HCT116 (cell line): Measurements from ENCODE around the gene COPZ1. TPM values are rescaled to one million over a fixed set of nuclear protein-coding genes. Genes with fewer than 3 reads are reported as not detected.

Experiments used
- ATAC-seq: fragments of 200-7000 bp; cut with Tn5 transposase; 2 replicates; pipeline ENCODE4 v1.9.1; 2020; ENCODE audit warnings: mild to moderate bottlenecking, moderate library complexity
- BruUV-seq: library from RNA; stranded (reverse); fragments of 400-500 nt; replicated peaks from 2 replicates; lab custom pipeline; 2021; lab: Mats Ljungman, UMichigan
- CTCF ChIA-PET: fragments of 300-600 bp; sonication (Branson Sonifier 250); formaldehyde crosslinking; loops from one replicate; lab custom pipeline; 2021; ENCODE audit warnings: antibody characterized with exemption; lab: Charles Lee
- POLR2A ChIA-PET: fragments of 300-600, 350-600 bp; sonication (Branson Sonifier 250); formaldehyde crosslinking; loops from one replicate; lab custom pipeline; 2021; ENCODE audit warnings: antibody characterized with exemption; lab: Charles Lee
- RAD21 ChIA-PET, 2 experiments: fragments of 300-600 bp; sonication (Branson Sonifier 250); formaldehyde crosslinking; loops; one replicate each; lab custom pipeline; 2023; ENCODE audit warnings: low total read pairs in 2 of 2; ENCODE audit not compliant: uncharacterized antibody in 2 of 2, unreplicated experiment in 2 of 2, low non-redundant PET in 1 of 2; lab: Charles Lee
- DNase-seq: peaks from one replicate; pipeline ENCODE4 v3.0.0-alpha.2; 2010; ENCODE audit warnings: low read depth, low spot score
- H2AFZ ChIP-seq: fragments of 200-600 bp; shearing (Covaris generic), sonication (generic); 2 replicates; pipeline ENCODE4 v1.6.1; 2017; ENCODE audit warnings: low read depth, mixed run types, mixed read lengths, antibody characterized with exemption, low read length; ENCODE audit not compliant: poor library complexity, severe bottlenecking
- H3K27ac ChIP-seq: 2 replicates; pipeline ENCODE4 v1.5.1; 2012; ENCODE audit warnings: low read depth, low read length
- H3K27me3 ChIP-seq: fragments of 200-600 bp; sonication (generic); 2 replicates; pipeline ENCODE4 v1.6.1; 2016; ENCODE audit warnings: mixed run types, low read length, mixed read lengths; ENCODE audit not compliant: insufficient read depth
- H3K36me3 ChIP-seq, 2 experiments: fragments of 200-500 bp in 1 of 2; fragments of 200-600 bp in 1 of 2; sonication (Bioruptor generic) in 1 of 2; sonication (generic) in 1 of 2; 2 replicates each; pipeline versions ENCODE4 v1.5.1 to v1.6.1; 2014 to 2016; ENCODE audit warnings: low read length in 2 of 2, inconsistent platforms in 1 of 2, mixed read lengths in 1 of 2, mixed run types in 1 of 2; ENCODE audit not compliant: insufficient read depth in 2 of 2, control insufficient read depth in 1 of 2
- H3K4me1 ChIP-seq, 2 experiments: fragments of 200-600 bp in 1 of 2; sonication (generic) in 1 of 2; 2 replicates each; pipeline versions ENCODE4 v1.5.1 to v1.6.1; 2012 to 2017; ENCODE audit warnings: low read length in 2 of 2, inconsistent platforms in 1 of 2, mild to moderate bottlenecking in 1 of 2, mixed read lengths in 1 of 2, mixed run types in 1 of 2, moderate library complexity in 1 of 2; ENCODE audit not compliant: insufficient read depth in 2 of 2, control insufficient read depth in 1 of 2
- H3K4me2 ChIP-seq: fragments of 200-600 bp; sonication (generic); 2 replicates; pipeline ENCODE4 v1.6.1; 2017; ENCODE audit warnings: mixed run types, low read length, mixed read lengths
- H3K4me3 ChIP-seq, 2 experiments: fragments of 200-600 bp in 1 of 2; sonication (generic) in 1 of 2; replicated peaks in 1 of 2; 2 replicates each; pipeline ENCODE4 v1.5.1; 2011 to 2016; ENCODE audit warnings: low read length in 2 of 2, control low read depth in 1 of 2, low read depth in 1 of 2, mild to moderate bottlenecking in 1 of 2, mixed read lengths in 1 of 2, mixed run types in 1 of 2
- H3K79me2 ChIP-seq: fragments of 200-600 bp; sonication (generic); 2 replicates; pipeline ENCODE4 v1.6.1; 2017; ENCODE audit warnings: mild to moderate bottlenecking, mixed run types, low read length, moderate library complexity, mixed read lengths; ENCODE audit not compliant: insufficient read depth
- H3K9ac ChIP-seq: fragments of 200-600 bp; sonication (generic); 2 replicates; pipeline ENCODE4 v1.6.1; 2016; ENCODE audit warnings: low read length, mixed read lengths
- H3K9me2 ChIP-seq: fragments of 200-600 bp; sonication (generic), shearing (Covaris generic); 2 replicates; pipeline ENCODE4 v1.6.1; 2017; ENCODE audit warnings: mixed run types, mild to moderate bottlenecking, moderate library complexity; ENCODE audit not compliant: insufficient read depth
- H3K9me3 ChIP-seq, 2 experiments: fragments of 200-500 bp in 1 of 2; fragments of 200-600 bp in 1 of 2; sonication (Bioruptor generic) in 1 of 2; sonication (generic) in 1 of 2; 2 replicates each; pipeline ENCODE4 v1.6.1; 2014 to 2017; ENCODE audit warnings: low read length in 2 of 2, mixed read lengths in 2 of 2, inconsistent platforms in 1 of 2, low read depth in 1 of 2, mild to moderate bottlenecking in 1 of 2, mixed run types in 1 of 2, moderate library complexity in 1 of 2; ENCODE audit not compliant: control insufficient read depth in 1 of 2, insufficient read depth in 1 of 2
- H4K20me1 ChIP-seq: fragments of 200-600 bp; sonication (generic), shearing (Covaris generic); 2 replicates; pipeline ENCODE4 v1.6.1; 2017; ENCODE audit warnings: mixed run types, mild to moderate bottlenecking, moderate library complexity; ENCODE audit not compliant: insufficient read depth
- CBX3 ChIP-seq: IDR thresholded peaks from 2 replicates; pipeline ENCODE4 v1.6.1; 2012; ENCODE audit warnings: low read depth
- CEBPB ChIP-seq: IDR thresholded peaks from 2 replicates; pipeline ENCODE4 v1.6.1; 2012; ENCODE audit warnings: low read depth
- FOSL1 ChIP-seq: IDR thresholded peaks from 2 replicates; pipeline ENCODE4 v1.6.1; 2012; ENCODE audit warnings: low read depth
- JUND ChIP-seq: IDR thresholded peaks from 2 replicates; pipeline ENCODE4 v1.6.1; 2012
- POLR2A ChIP-seq: IDR thresholded peaks from 2 replicates; pipeline ENCODE4 v1.7.0; 2011; ENCODE audit warnings: borderline replicate concordance; ENCODE audit not compliant: insufficient read depth, insufficient read length; ENCODE audit errors: extremely low read depth
- POLR2AphosphoS5 ChIP-seq: IDR thresholded peaks from 2 replicates; pipeline ENCODE4 v1.6.1; 2011; ENCODE audit warnings: mild to moderate bottlenecking, low read depth, low read length, moderate library complexity
- RAD21 ChIP-seq: IDR thresholded peaks from 2 replicates; pipeline ENCODE4 v1.6.1; 2012; ENCODE audit warnings: low read depth, mild to moderate bottlenecking
- SIN3A ChIP-seq: IDR thresholded peaks from 2 replicates; pipeline ENCODE4 v1.6.1; 2012; ENCODE audit warnings: low read depth
- SP1 ChIP-seq: IDR thresholded peaks from 2 replicates; pipeline ENCODE4 v1.6.1; 2012; ENCODE audit warnings: low read depth
- SRF ChIP-seq: IDR thresholded peaks from 2 replicates; pipeline ENCODE4 v1.6.1; 2012; ENCODE audit warnings: low read depth
- TCF7L2 ChIP-seq: IDR thresholded peaks from 2 replicates; pipeline ENCODE4 v1.7.0; 2011; ENCODE audit warnings: borderline replicate concordance, inconsistent platforms; ENCODE audit not compliant: insufficient read depth, insufficient read length; ENCODE audit errors: extremely low read depth
- YY1 ChIP-seq: IDR thresholded peaks from 2 replicates; pipeline ENCODE4 v1.6.1; 2011; ENCODE audit warnings: low read length, low read depth, moderate library complexity, mild to moderate bottlenecking; ENCODE audit not compliant: insufficient replicate concordance; ENCODE audit errors: extremely low read depth
- ZFX ChIP-seq: fragments of 450-650 bp; IDR thresholded peaks from 2 replicates; pipeline ENCODE4 v1.6.1; 2017
- ZNF274 ChIP-seq: fragments of 200-500 bp; sonication (Bioruptor generic); IDR thresholded peaks from 2 replicates; pipeline ENCODE4 v1.6.1; 2014; ENCODE audit warnings: mild to moderate bottlenecking, low read depth, low read length, inconsistent platforms
- intact Hi-C: fragments of 100-400 bp; cut with micrococcal nuclease; formaldehyde crosslinking; loops from 2 replicates; pipeline ENCODE4 v1.10.0; 2022
- microRNA counts: library from miRNA; unstranded; fragments of <30 nt; microRNA quantifications from one replicate; lab custom pipeline; 2015
- microRNA-seq: library from miRNA; unstranded; fragments of <30 nt; microRNA quantifications from one replicate; pipeline ENCODE4, GENCODE V29; 2016; ENCODE audit warnings: borderline number of aligned reads
- total RNA-seq: library from RNA; stranded (reverse); gene quantifications from one replicate; pipeline ENCODE4 v1.2.1, GENCODE V29; 2021; ENCODE audit not compliant: unreplicated experiment
- TF ChIP-seq, protein P1 (sequence below): IDR thresholded peaks from 2 replicates; pipeline ENCODE4 v1.6.1; 2012

COPZ1 gene
- total RNA-seq, 1 experiment from 2014 or later = 191 TPM

DNA sequence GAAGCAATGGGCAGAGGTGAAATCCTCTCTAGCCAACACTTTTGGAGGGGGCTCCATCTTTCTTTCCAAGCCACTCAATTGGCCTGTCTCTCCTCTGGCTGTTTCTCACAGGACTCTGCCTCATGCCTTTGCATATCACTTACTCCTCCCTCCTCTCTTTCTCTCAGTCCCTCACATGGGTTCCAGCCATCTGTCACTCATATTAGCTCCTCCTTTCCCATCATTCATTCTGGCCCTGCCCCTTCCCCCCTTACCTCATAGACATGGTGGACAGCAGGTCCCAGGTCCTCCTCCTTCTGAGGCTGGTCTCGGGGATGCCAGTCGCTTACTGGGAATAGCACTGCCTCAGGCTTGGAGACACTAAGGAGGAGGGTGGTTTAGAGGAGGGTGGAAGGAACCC is 76.2 kb downstream of the COPZ1 start:
- ATAC-seq (no peak), DNase-seq (no peak)
- H3K27me3 ChIP-seq = no peaks in the 10 kb centered on the region
- POLR2A ChIA-PET = no interaction called here
- no peaks in the 10 kb centered on the region for H3K79me2 ChIP-seq
- H3K4me1 ChIP-seq = no peaks in the 10 kb centered on the region
- no peak overlapping the region for H3K4me2 ChIP-seq
- H3K9me3 ChIP-seq = no peaks in the 10 kb centered on the region
- CTCF ChIA-PET = interaction anchor here (1.1 to 4.8 kb wide), 4 partner anchors 11 to 46 kb away, joined by 3 to 182 read pairs (median 18); no protein-coding TSS in a partner anchor
- TF ChIP-seq SP1 = no peak
- no peak for TF ChIP-seq SRF
- TF ChIP-seq CBX3 = no peak
- TF ChIP-seq ZFX = no peak
- no peak for TF ChIP-seq JUND
- TF ChIP-seq FOSL1 = no peak
- TF ChIP-seq, protein P1, sequence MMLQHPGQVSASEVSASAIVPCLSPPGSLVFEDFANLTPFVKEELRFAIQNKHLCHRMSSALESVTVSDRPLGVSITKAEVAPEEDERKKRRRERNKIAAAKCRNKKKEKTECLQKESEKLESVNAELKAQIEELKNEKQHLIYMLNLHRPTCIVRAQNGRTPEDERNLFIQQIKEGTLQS = no peak
- no peak for TF ChIP-seq POLR2A
- no peak for TF ChIP-seq CEBPB
- TF ChIP-seq ZNF274 = no peak
- TF ChIP-seq YY1 = no peak
- TF ChIP-seq RAD21 = no peak
- no peak for TF ChIP-seq SIN3A
- TF ChIP-seq TCF7L2 = no peak
- TF ChIP-seq POLR2AphosphoS5 = no peak
- H3K9ac ChIP-seq = no peak overlapping the region
- intact Hi-C loops = no loop called here
- no TSS peak for BruUV-seq
- H3K36me3 ChIP-seq = peaks cover 52 to 58% of the 10 kb centered on the region in 2 experiments; a peak in 3 of 4 replicates
- no peak overlapping the region for H3K4me3 ChIP-seq
- RAD21 ChIA-PET = no interaction called here
- H2AFZ ChIP-seq = no peak overlapping the region
- no peak overlapping the region for H3K27ac ChIP-seq
- no peaks in the 10 kb centered on the region for H3K9me2 ChIP-seq
- no peaks in the 10 kb centered on the region for H4K20me1 ChIP-seq

MicroRNAs within 50 kb of the gene (microRNA counts, 767-probe panel; counts per million panel counts)
- 19,220 counts per million, percentile 40 among the panel's probes with 10 or more counts for microRNA hsa-miR-148b-3p (lab: Ali Mortazavi, UCI)

Small RNA genes within 50 kb of the gene (microRNA-seq; reads per million reads assigned to microRNA genes)
- gene MIR148B = 386 reads per million, percentile 73 among the genes with 10 or more reads in this experiment

Other genes with a start within 250 kb of the COPZ1 start
- 43.6 TPM for gene SMUG1, start 136.1 kb upstream of the COPZ1 start, total RNA-seq
- gene CBX5, start 45.0 kb upstream of the COPZ1 start, total RNA-seq = 72.3 TPM
- 1,878 TPM for gene HNRNPA1, start 44.4 kb upstream of the COPZ1 start, total RNA-seq
- 1.3 TPM for gene NFE2, start 24.1 kb upstream of the COPZ1 start, total RNA-seq
- gene GPR84, start 39.4 kb downstream of the COPZ1 start, total RNA-seq = not detected
- gene ZNF385A, start 59.6 kb downstream of the COPZ1 start, total RNA-seq = 34.7 TPM
- gene ITGA5, start 94.1 kb downstream of the COPZ1 start, total RNA-seq = 49.7 TPM
- 229 TPM for gene GTSF1, start 148.5 kb downstream of the COPZ1 start, total RNA-seq
- gene NCKAP1L, start 172.6 kb downstream of the COPZ1 start, total RNA-seq = 1.1 TPM
- gene PDE1B, start 224.5 kb downstream of the COPZ1 start, total RNA-seq = 0.52 TPM